ENCODE measurements around the gene RAC3.

DNA sequence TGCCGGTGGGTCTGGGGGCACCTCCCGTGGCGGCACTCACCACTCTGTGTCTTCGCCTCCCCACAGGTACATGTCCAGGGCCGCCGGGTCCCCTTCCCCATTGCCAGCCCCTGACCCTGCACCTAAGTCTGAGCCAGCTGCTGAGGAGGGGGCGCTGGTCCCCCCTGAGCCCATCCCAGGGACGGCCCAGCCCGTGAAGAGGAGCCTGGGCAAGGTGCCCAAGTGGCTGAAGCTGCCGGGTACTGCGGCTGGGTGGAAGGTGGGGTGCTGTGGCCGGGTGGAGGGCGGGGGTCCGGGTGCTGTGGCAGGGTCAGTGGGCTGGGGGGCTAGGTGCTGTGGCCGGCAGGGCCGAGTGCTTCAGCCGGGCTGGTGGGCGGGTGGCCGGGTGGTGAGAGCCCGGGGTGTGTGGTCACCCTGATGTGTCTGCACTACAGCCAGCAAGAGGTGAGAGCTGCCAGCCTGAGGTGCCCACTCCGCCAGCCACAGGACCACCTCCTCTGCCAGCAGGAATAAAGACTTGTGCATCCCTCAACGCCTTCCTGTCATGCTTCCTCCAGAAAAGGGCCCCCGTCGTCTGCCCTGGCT is 14.5 kb upstream of the RAC3 start:
- TF ChIP-seq EZH2 (IDR thresholded peaks at IDR 0.05; ENCODE audit: borderline replicate concordance, low read depth, low read length, poor library complexity, severe bottlenecking): no peak
- TF ChIP-seq, protein P1, sequence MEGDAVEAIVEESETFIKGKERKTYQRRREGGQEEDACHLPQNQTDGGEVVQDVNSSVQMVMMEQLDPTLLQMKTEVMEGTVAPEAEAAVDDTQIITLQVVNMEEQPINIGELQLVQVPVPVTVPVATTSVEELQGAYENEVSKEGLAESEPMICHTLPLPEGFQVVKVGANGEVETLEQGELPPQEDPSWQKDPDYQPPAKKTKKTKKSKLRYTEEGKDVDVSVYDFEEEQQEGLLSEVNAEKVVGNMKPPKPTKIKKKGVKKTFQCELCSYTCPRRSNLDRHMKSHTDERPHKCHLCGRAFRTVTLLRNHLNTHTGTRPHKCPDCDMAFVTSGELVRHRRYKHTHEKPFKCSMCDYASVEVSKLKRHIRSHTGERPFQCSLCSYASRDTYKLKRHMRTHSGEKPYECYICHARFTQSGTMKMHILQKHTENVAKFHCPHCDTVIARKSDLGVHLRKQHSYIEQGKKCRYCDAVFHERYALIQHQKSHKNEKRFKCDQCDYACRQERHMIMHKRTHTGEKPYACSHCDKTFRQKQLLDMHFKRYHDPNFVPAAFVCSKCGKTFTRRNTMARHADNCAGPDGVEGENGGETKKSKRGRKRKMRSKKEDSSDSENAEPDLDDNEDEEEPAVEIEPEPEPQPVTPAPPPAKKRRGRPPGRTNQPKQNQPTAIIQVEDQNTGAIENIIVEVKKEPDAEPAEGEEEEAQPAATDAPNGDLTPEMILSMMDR (conservative IDR thresholded peaks at IDR 0.05; ENCODE audit: low read depth, low read length): no peak
